ENCODE data around the gene PDE10A.

- no peak for TF ChIP-seq HDAC1 (IDR thresholded peaks at IDR 0.05)
- TF ChIP-seq DPF2 (IDR thresholded peaks at IDR 0.05): no peak
- TF ChIP-seq MXI1 (IDR thresholded peaks at IDR 0.05; ENCODE audit: low read depth, low read length): no peak
- no peak for TF ChIP-seq ZKSCAN1 (IDR thresholded peaks at IDR 0.05; ENCODE audit: low read depth, low read length)
- TF ChIP-seq KLF1 (tag; IDR thresholded peaks at IDR 0.05): no peak
- TF ChIP-seq RFX5 (IDR thresholded peaks at IDR 0.05; ENCODE audit: low read depth, low read length): no peak
- TF ChIP-seq, protein P1, sequence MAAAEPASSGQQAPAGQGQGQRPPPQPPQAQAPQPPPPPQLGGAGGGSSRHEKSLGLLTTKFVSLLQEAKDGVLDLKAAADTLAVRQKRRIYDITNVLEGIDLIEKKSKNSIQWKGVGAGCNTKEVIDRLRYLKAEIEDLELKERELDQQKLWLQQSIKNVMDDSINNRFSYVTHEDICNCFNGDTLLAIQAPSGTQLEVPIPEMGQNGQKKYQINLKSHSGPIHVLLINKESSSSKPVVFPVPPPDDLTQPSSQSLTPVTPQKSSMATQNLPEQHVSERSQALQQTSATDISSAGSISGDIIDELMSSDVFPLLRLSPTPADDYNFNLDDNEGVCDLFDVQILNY (CRISPR knock-in tag; IDR thresholded peaks at IDR 0.05): no peak
- no peak for TF ChIP-seq POLR2A (conservative IDR thresholded peaks at IDR 0.05)
- no peak for TF ChIP-seq ZNF316 (IDR thresholded peaks at IDR 0.05)
- no peak for TF ChIP-seq KDM5B (IDR thresholded peaks at IDR 0.05; ENCODE audit: insufficient replicate concordance, low read depth, low read length)
- TF ChIP-seq SRF (CRISPR knock-in tag; IDR thresholded peaks at IDR 0.05): no peak
Measured at GRCh38 chr6:165426892-165427291, 236.1 kb downstream of the PDE10A start.
